HG02798 (cell line): ENCODE data around the gene CENPN.

Experiments
- ATAC-seq: cut with Tn5 transposase; IDR thresholded peaks from one replicate; pipeline ENCODE4 v1.9.1; 2021; ENCODE audit warnings: mild to moderate bottlenecking; ENCODE audit not compliant: unreplicated experiment, poor library complexity

Gene CENPN

DNA sequence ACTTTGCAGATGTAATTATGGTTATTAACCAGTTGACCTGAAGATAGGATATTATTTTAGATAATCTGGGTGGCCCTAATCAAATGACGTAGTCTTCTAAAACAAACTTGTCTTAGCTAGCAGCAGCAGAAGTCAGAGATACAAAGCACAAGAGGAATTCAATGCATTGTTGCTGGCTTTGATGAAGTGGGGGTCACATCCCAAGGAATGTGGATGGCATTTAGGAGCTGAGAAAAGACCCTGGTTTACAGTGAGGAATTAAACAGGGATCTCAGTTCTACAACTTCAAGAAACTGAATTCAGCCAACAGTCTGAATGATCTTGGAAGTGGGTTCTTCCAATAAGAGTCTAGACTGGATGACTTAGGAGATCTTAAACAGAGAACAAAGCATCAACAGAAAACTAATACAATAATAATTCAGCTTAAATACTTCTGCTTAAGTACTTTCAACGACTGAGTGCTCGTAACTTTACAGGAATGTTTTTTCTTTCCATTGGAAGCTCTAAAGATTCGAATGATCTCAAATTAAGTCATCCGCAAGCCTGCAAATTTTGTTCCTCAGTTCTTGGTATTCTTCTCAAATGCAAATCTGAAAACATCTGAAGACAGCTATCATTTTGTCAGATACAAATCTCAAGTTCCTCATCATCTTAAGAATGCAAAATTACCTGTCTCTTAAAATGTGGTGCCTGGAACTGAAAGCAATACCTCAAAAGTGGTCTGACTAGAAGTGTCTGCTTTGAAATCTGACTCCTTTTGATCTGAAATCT, 66.7 kb downstream of the CENPN start:
- no peak for ATAC-seq

- ATAC-seq, result peak; percentile 87
These were observed 69.6 kb downstream of the CENPN start for GRCh38 chr16:81076566-81077075.

DNA sequence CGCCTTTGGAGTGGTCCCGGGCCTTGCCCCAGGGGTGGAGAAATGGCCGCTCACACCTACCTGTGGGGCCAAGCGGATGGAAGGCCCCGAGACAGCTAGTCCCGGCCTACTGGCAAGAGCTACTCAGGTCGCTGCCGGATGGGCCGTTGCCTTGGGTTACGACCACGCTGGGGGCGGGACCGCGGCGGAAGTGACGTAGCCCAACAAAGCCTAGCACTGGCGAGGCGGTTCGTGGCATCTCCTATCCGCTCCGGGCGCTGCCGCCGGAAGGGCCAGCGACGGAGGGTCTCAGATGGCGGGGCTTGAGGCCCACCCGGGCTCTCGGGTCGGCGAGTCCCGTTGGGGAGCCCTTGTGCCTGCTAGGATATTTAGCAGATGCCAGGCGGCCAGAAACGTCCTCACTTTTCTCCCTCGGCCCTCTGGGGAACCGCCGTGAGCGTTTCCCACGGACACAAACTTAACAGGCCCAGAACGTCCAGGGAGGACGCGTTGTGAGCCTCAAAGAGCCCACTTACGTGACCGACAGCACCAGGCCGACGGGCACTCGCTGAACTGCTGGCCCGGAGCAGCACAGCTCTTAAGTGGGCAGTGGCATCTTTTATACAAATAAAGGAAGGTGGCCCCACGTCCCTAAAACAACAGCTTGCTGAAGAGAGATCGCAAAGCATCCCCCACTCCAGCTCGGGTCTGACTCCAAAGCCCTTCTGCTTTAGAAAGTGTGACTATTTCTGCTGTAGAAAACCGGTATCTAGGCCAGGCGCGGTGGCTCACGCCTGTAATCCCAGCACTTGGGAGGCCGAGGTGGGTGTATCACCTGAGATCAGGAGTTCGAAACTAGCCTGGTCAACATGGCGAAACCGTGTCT, 70.3 kb downstream of the CENPN start, which contains the start of gene C16orf46:
TSS of gene C16orf46 (minus strand) at position 163 of the 865 bp plus-strand sequence. CDS start 13,283 bp downstream, outside the sequence.
- ATAC-seq, result peak; percentile 97

DNA sequence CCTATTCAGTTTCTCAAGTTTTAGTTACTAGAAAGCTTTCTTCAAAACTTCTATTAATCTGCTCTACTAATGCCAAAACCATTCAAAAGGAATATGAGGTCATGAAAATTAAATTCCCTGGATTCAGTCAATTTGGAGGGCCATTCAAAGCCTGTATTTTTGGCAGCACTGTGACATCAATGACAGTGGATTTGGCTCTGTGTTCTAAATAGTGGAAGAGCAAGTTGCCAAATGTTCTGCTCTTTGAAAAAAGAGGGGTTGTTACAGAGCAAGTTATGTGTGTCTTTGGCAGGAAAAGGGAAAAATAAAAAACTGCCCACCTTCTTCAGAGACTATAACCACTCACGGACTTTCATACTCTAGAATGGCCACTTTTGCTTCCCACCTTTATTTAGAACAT, 73.2 kb downstream of the CENPN start:
- no peak for ATAC-seq

- ATAC-seq, result no peak
These were observed 74.0 kb downstream of the CENPN start for GRCh38 chr16:81081014-81081413.
